ENCODE measurements around the gene FOXD4L4.
"Not testable (repeated sequence)": the region's sequence is repeated elsewhere in the genome, so short reads cannot be mapped to it uniquely, and the experiment has no call there.

FOXD4L4 gene

DNA sequence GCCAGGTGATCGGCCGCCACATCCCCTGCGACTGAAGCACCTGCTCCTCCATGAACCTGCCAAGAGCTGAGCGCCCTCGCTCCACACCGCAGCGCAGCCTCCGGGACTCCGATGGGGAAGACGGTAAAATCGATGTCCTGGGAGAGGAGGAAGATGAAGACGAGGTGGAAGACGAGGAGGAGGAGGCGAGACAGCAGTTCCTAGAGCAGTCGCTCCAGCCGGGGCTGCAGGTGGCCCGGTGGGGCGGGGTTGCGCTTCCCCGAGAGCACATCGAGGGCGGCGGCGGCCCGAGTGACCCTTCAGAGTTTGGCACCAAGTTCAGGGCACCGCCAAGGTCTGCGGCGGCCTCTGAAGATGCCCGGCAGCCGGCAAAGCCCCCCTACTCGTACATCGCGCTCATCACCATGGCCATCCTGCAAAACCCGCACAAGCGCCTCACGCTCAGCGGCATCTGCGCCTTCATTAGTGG, at the start of gene FOXD4L4:
Gene FOXD4L4, plus strand, starts transcription at position 51 of the 469 bp plus-strand sequence. Its CDS starts 0 bp downstream, at position 51.
- not testable (repeated sequence) for H3K4me3 ChIP-seq (ENCODE audit: low read length)

DNA sequence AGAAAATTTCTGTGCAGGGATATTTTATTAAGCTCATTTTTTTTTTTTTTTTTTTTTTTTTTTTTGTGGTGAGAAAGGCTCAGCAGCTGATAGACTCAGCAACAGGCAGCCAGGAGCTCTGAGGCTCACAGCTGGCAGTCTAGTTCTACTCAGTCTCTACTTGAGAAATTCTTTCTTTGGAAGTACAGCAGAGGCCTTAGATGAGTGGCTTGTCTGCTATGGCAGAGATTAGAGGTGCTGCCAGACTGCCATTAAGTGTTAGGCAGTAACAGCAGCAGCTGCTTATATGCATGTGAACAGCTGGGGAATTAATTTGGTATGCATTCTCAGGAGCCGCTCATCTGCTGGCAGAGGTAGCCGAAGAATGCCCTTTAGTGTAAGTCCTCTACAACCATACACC, 33.4 kb upstream of the FOXD4L4 start:
- not testable (repeated sequence) for H3K4me3 ChIP-seq (ENCODE audit: low read length); DNase-seq (ENCODE audit: low read depth)

More for the DNA sequence above, at the start of gene FOXD4L4:
- DNase-seq (ENCODE audit: low read depth): not testable (repeated sequence)

DNA sequence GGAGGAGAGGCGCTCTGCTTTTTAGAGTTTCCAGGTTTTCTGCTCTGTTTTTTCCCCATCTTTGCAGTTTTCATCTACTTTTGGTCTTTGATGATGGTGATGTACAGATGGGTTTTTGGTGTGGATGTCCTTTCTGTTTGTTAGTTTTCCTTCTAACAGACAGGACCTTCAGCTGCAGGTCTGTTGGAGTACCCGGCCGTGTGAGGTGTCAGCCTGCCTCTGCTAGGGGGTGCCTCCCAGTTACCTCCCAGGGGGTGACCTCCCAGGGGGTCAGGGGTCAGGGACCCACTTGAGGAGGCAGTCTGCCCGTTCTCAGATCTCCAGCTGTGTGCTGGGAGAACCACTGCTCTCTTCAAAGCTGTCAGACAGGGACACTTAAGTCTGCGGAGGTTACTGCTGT, 22.5 kb upstream of the FOXD4L4 start:
- DNase-seq (ENCODE audit: low read depth); H3K4me3 ChIP-seq (ENCODE audit: low read length): not testable (repeated sequence)

DNA sequence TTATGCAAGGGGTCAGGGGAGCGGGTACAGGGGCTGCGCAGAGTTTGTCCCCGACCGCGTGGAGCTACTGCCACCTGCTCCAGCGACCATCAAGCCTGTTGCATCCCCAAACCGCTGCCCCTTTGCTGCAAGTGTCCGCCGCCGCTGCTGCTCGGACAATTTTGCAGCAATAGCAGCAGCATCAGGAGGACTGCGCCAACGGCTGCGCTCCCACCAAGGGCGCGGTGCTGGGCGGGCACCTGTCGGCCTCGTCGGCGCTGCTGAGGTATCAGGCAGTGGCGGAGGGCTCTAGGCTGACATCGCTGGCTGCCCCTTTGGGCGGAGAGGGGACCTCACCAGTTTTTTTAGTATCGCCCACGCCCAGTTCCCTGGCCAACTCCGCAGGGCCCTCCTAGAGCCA, 1.2 kb downstream of the FOXD4L4 start:
- H3K4me3 ChIP-seq (ENCODE audit: low read length): not testable (repeated sequence)

More for the DNA sequence above, 1.2 kb downstream of the FOXD4L4 start:
- not testable (repeated sequence) for DNase-seq (ENCODE audit: low read depth)

Data from AG10803 (cell line).